PFSK-1 (cell line): ENCODE measurements around the gene APPL2. TPM values are rescaled to one million over a fixed set of nuclear protein-coding genes. Genes with fewer than 3 reads are reported as not detected.

Experiments used
- FOXP2 ChIP-seq: optimal IDR thresholded peaks from 2 replicates; pipeline ENCODE3; 2011; ENCODE audit warnings: borderline replicate concordance, control low read depth, inconsistent platforms; ENCODE audit not compliant: insufficient read depth; ENCODE audit errors: extremely low read length, extremely low read depth
- POLR2AphosphoS5 ChIP-seq: IDR thresholded peaks from 2 replicates; pipeline ENCODE4 v1.6.1; 2012; ENCODE audit warnings: low read depth, mild to moderate bottlenecking, control low read depth, low read length, moderate library complexity
- SIN3A ChIP-seq: IDR thresholded peaks from 2 replicates; pipeline ENCODE4 v1.6.1; 2012; ENCODE audit warnings: mild to moderate bottlenecking, low read length, moderate library complexity, borderline replicate concordance; ENCODE audit not compliant: insufficient read depth
- TAF1 ChIP-seq: IDR thresholded peaks from 2 replicates; pipeline ENCODE4 v1.6.1; 2012; ENCODE audit warnings: low read length, control low read depth, borderline replicate concordance; ENCODE audit not compliant: insufficient read depth
- polyA plus RNA-seq: library from polyadenylated mRNA; unstranded; fragments of >200 nt; gene quantifications from one replicate; pipeline ENCODE4 v1.2.1, GENCODE V29; 2012; ENCODE audit warnings: low read depth, missing spikeins; ENCODE audit not compliant: insufficient read length
- TF ChIP-seq, protein P1 (sequence below), 2 experiments: IDR thresholded peaks; 2 replicates each; pipeline versions ENCODE4 v1.6.1 to v1.8.0; 2011 to 2012; ENCODE audit warnings: low read depth in 2 of 2, low read length in 2 of 2, control low read depth in 1 of 2, inconsistent platforms in 1 of 2, mild to moderate bottlenecking in 1 of 2, moderate library complexity in 1 of 2; ENCODE audit not compliant: insufficient read depth in 1 of 2

APPL2 gene, protein sequence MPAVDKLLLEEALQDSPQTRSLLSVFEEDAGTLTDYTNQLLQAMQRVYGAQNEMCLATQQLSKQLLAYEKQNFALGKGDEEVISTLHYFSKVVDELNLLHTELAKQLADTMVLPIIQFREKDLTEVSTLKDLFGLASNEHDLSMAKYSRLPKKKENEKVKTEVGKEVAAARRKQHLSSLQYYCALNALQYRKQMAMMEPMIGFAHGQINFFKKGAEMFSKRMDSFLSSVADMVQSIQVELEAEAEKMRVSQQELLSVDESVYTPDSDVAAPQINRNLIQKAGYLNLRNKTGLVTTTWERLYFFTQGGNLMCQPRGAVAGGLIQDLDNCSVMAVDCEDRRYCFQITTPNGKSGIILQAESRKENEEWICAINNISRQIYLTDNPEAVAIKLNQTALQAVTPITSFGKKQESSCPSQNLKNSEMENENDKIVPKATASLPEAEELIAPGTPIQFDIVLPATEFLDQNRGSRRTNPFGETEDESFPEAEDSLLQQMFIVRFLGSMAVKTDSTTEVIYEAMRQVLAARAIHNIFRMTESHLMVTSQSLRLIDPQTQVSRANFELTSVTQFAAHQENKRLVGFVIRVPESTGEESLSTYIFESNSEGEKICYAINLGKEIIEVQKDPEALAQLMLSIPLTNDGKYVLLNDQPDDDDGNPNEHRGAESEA
- polyA plus RNA-seq: 14.5 TPM

DNA sequence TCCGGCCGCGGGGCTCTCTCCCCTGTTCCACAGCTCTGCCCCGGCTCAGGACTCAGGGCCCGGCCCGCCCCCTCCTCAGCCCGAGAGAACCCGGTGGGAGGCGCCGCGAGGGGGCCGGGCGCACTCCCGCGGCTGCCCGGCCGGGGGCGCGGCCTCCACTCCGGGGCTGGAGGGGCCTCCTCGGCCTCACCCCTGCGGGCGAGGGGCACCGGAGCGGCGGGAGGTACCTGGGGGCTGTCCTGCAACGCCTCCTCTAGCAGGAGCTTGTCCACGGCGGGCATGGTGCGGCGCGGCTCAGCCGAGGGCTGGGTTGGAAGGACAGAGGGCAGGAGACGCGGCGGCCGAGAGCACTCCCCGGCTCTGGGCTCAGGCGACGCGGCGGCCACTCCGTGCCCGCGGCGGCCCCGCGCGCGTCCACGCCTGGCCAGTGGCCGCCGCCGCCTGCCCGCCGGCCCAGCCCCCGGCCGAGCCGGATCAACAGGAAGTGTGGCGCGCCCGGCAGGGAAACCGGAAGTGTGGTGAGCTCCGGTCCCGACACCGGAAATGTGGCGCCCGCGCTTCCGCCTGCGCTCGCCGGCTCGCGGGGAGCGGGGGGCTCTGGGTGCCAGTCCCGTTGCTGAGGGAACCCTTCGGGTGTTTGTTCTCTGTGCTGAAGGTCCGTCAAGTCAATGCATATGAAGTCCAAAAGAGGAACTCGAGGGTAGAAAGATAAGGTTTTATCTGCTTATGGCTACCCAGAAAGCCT is at the start of gene APPL2:
APPL2 (minus strand) TSS at position 443 of the 745 bp plus-strand sequence; CDS start at position 281, 162 bp downstream.
- TF ChIP-seq, protein P1, sequence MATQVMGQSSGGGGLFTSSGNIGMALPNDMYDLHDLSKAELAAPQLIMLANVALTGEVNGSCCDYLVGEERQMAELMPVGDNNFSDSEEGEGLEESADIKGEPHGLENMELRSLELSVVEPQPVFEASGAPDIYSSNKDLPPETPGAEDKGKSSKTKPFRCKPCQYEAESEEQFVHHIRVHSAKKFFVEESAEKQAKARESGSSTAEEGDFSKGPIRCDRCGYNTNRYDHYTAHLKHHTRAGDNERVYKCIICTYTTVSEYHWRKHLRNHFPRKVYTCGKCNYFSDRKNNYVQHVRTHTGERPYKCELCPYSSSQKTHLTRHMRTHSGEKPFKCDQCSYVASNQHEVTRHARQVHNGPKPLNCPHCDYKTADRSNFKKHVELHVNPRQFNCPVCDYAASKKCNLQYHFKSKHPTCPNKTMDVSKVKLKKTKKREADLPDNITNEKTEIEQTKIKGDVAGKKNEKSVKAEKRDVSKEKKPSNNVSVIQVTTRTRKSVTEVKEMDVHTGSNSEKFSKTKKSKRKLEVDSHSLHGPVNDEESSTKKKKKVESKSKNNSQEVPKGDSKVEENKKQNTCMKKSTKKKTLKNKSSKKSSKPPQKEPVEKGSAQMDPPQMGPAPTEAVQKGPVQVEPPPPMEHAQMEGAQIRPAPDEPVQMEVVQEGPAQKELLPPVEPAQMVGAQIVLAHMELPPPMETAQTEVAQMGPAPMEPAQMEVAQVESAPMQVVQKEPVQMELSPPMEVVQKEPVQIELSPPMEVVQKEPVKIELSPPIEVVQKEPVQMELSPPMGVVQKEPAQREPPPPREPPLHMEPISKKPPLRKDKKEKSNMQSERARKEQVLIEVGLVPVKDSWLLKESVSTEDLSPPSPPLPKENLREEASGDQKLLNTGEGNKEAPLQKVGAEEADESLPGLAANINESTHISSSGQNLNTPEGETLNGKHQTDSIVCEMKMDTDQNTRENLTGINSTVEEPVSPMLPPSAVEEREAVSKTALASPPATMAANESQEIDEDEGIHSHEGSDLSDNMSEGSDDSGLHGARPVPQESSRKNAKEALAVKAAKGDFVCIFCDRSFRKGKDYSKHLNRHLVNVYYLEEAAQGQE (IDR thresholded peaks at IDR 0.05; ENCODE audit: insufficient read depth in 1 of 2, low read depth in 2 of 2, low read length in 2 of 2): no peak
- TF ChIP-seq POLR2AphosphoS5 (peak; percentile 82; the same call in 1 of the 2 replicates), SIN3A (no peak), FOXP2 (peak; percentile 99), TAF1 (peak; percentile 88)

DNA sequence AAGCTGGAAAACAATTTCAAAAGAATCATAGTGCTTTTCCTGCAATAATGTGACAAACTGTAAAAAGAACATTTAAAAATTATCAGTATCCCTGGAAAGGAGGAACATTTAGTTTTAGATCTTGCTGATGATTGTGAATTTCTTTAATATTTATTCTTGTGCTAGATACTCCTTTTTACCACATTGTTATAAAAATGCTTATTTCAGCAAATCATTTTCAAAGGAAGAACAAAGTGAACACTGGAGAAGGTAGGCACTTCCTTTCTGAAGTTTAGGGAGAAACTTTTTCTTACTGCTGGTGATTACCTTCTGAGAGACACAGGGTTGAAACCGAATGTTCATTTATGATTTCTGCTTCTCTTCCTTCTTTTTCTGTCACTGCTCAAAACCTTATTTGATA is 49.4 kb upstream of the APPL2 start:
- TF ChIP-seq, protein P1 (IDR thresholded peaks at IDR 0.05; ENCODE audit: insufficient read depth in 1 of 2, low read depth in 2 of 2, low read length in 2 of 2): no peak
- no peak for TF ChIP-seq SIN3A
- no peak for TF ChIP-seq POLR2AphosphoS5
- no peak for TF ChIP-seq TAF1
- no peak for TF ChIP-seq FOXP2

DNA sequence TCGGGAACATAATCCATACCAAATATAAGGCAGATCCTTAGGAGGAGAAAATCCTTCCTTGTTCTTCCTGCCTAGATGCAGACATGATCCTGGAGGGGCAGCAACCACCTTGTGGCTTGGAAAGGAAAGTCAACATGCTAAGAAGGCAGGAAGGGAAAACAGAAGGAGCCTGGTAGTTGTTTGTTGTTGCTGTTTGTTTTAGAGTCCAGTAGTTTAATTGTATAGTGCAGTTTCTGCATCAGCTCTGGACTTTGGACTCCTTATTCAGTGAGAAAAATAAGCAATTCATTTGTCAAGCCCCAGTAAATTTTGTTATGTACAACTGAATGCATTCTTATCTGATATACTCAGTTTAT is 45.7 kb upstream of the APPL2 start:
- no peak for TF ChIP-seq FOXP2

DNA sequence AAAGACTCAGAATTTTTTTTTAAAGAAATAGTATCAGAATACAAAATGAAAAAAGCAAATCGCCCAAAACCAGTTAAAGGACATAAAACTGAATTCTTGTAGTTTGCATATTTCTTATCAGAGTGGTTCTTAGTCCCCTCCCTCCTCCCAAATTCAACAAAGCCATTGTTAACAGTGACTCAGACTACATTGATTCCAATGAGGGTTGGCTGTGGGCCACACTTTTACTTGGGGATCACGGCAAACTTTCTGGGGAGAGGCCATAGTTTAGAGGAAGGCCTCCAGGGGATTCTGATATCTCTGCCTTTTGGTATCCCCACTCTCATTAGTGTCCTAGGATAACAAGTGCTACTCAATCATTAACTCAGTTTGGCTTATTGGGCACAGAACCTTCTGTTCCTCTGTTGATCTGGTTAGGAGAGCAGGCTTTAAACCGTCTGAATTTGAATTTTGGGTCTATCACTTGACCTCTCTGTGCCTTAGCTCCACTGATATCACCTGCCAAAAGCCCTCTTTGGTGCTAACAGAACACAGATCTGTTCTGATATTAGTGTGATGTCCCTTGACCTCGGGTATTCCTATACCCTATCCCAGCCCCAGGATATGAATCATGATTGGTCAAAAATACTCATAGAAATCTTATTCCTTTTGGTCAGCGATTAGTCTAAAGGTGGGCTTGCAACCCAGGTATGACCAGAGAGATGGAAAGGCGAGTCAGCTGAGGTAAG is 45.2 kb upstream of the APPL2 start:
- TF ChIP-seq SIN3A: no peak
- TF ChIP-seq TAF1: no peak
- no peak for TF ChIP-seq POLR2AphosphoS5
- TF ChIP-seq, protein P1 (IDR thresholded peaks at IDR 0.05; ENCODE audit: insufficient read depth in 1 of 2, low read depth in 2 of 2, low read length in 2 of 2): no peak
- no peak for TF ChIP-seq FOXP2

DNA sequence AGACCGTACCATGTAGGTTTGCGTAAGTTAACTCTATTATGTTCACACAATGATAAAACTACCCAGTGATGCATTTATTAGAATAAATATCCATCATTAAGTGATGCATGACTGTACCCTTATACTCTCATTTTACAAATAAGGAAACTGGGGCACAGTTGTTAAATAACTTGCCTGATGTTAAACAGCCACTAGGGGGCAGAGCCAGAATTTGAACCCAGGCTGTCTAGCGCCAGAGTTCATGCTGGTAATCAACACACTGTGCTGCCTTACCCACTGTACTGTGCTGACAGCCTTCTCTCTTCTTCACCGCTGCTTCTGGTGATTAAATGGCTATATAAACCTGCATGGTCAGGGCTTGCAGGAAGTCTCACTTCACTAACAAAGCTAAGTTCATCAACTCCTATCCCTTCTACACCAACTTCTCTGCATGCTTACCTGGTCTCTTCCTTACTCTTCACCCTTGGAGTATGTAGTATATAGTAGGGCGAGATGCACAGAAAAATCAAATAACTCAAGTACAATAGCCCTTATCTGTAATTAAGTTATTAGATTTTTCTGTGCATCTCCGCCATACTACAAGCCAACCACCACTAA is 43.6 kb upstream of the APPL2 start:
- TF ChIP-seq FOXP2 (no peak), SIN3A (no peak), POLR2AphosphoS5 (no peak), TAF1 (no peak)
- TF ChIP-seq, protein P1 (IDR thresholded peaks at IDR 0.05; ENCODE audit: insufficient read depth in 1 of 2, low read depth in 2 of 2, low read length in 2 of 2): no peak
